SJCRH30 (cell line): ENCODE results near the gene ELOVL6. TPM values are rescaled to one million over a fixed set of nuclear protein-coding genes. Genes with fewer than 3 reads are reported as not detected.
"Not testable (repeated sequence)": the region's sequence is repeated elsewhere in the genome, so short reads cannot be mapped to it uniquely, and the experiment has no call there.

Experiments used
- DNase-seq, 2 experiments: peaks; one replicate each; pipeline ENCODE4 v3.0.0-alpha.2; 2015 to 2020
- H3K27ac ChIP-seq: fragments of 250-450 bp; sonication (Bioruptor Pico); 2 replicates; pipeline ENCODE4 v1.5.1; 2020; ENCODE audit warnings: mild to moderate bottlenecking, moderate library complexity
- H3K27me3 ChIP-seq: fragments of 250-450 bp; sonication (Bioruptor Pico); 2 replicates; pipeline ENCODE4 v1.5.1; 2020; ENCODE audit warnings: mild to moderate bottlenecking, moderate library complexity
- H3K36me3 ChIP-seq: fragments of 250-450 bp; sonication (Bioruptor Pico); 2 replicates; pipeline ENCODE4 v1.5.1; 2020; ENCODE audit warnings: mild to moderate bottlenecking, moderate library complexity
- H3K4me1 ChIP-seq: fragments of 250-450 bp; sonication (Bioruptor Pico); 2 replicates; pipeline ENCODE4 v1.5.1; 2020; ENCODE audit warnings: mild to moderate bottlenecking, moderate library complexity
- H3K4me3 ChIP-seq: fragments of 250-450 bp; sonication (Bioruptor Pico); 2 replicates; pipeline ENCODE4 v1.5.1; 2020; ENCODE audit warnings: mild to moderate bottlenecking, moderate library complexity
- H3K9me3 ChIP-seq: fragments of 250-450 bp; sonication (Bioruptor Pico); replicated peaks from 2 replicates; pipeline ENCODE4 v1.5.1; 2020; ENCODE audit warnings: mild to moderate bottlenecking, moderate library complexity
- total RNA-seq: library from RNA; depleted of rRNA; stranded (reverse); fragments of >200 nt; shearing (Covaris generic); gene quantifications from 2 replicates; pipeline ENCODE4 v1.2.3, GENCODE V29; 2014

The ELOVL6 gene
- total RNA-seq, 1 experiment from 2014 or later = 30.3 TPM

- peak overlapping the region; percentile 51 for H3K27ac ChIP-seq
Measured at GRCh38 chr4:110042545-110043517, 155.6 kb downstream of the ELOVL6 start.

GRCh38 chr4:110041735-110042134, 156.7 kb downstream of the ELOVL6 start:
- Histone ChIP-seq H3K4me1 (peaks cover 8% of the 10 kb centered on the region), H3K27me3 (no peaks in the 10 kb centered on the region), H3K36me3 (no peaks in the 10 kb centered on the region), H3K27ac (peak overlapping the region; percentile 51), H3K4me3 (no peak overlapping the region), H3K9me3 (no peaks in the 10 kb centered on the region)
- no peak for DNase-seq

More at GRCh38 chr4:110042545-110043517, 155.6 kb downstream of the ELOVL6 start:
- DNase-seq = peak; percentile 79 to 85
- Histone ChIP-seq H3K27me3 (no peaks in the 10 kb centered on the region), H3K9me3 (no peaks in the 10 kb centered on the region), H3K36me3 (no peaks in the 10 kb centered on the region), H3K4me3 (peak overlapping the region; percentile 38), H3K4me1 (peaks cover 8% of the 10 kb centered on the region)

GRCh38 chr4:110039164-110039563, 159.3 kb downstream of the ELOVL6 start:
- not testable (repeated sequence) for H3K4me3 ChIP-seq, H3K36me3 ChIP-seq, DNase-seq, H3K4me1 ChIP-seq, H3K27me3 ChIP-seq, H3K9me3 ChIP-seq, H3K27ac ChIP-seq

GRCh38 chr4:110034026-110034393, 164.4 kb downstream of the ELOVL6 start:
- no peak for DNase-seq
- Histone ChIP-seq H3K27me3 (no peaks in the 10 kb centered on the region), H3K4me1 (no peaks in the 10 kb centered on the region), H3K9me3 (no peaks in the 10 kb centered on the region), H3K4me3 (no peak overlapping the region), H3K27ac (no peak overlapping the region), H3K36me3 (no peaks in the 10 kb centered on the region)

- H3K4me3 ChIP-seq = no peak overlapping the region
- no peak overlapping the region for H3K27ac ChIP-seq
- no peak for DNase-seq
- H3K27me3 ChIP-seq = no peaks in the 10 kb centered on the region
- no peaks in the 10 kb centered on the region for H3K36me3 ChIP-seq
- H3K9me3 ChIP-seq = no peaks in the 10 kb centered on the region
- no peaks in the 10 kb centered on the region for H3K4me1 ChIP-seq
Measured at GRCh38 chr4:110033355-110034025, 164.9 kb downstream of the ELOVL6 start.

- Histone ChIP-seq H3K27ac (no peak overlapping the region), H3K4me3 (no peak overlapping the region), H3K9me3 (no peaks in the 10 kb centered on the region), H3K4me1 (no peaks in the 10 kb centered on the region), H3K27me3 (no peaks in the 10 kb centered on the region), H3K36me3 (no peaks in the 10 kb centered on the region)
- no peak for DNase-seq
Measured at GRCh38 chr4:110032603-110033002, 165.8 kb downstream of the ELOVL6 start.

GRCh38 chr4:110025718-110026117, 172.7 kb downstream of the ELOVL6 start:
- no peak overlapping the region for H3K4me3 ChIP-seq

GRCh38 chr4:110025056-110025455, 173.4 kb downstream of the ELOVL6 start:
- DNase-seq = no peak
- H3K4me1 ChIP-seq = peaks cover 9% of the 10 kb centered on the region
- H3K36me3 ChIP-seq = no peaks in the 10 kb centered on the region
- no peak overlapping the region for H3K27ac ChIP-seq
- H3K9me3 ChIP-seq = no peaks in the 10 kb centered on the region
- H3K4me3 ChIP-seq = no peak overlapping the region
- no peaks in the 10 kb centered on the region for H3K27me3 ChIP-seq

More at GRCh38 chr4:110025718-110026117, 172.7 kb downstream of the ELOVL6 start:
- peaks cover 4% of the 10 kb centered on the region for H3K4me1 ChIP-seq
- H3K27me3 ChIP-seq = no peaks in the 10 kb centered on the region
- DNase-seq = no peak
- H3K36me3 ChIP-seq = no peaks in the 10 kb centered on the region
- H3K27ac ChIP-seq = no peak overlapping the region
- H3K9me3 ChIP-seq = no peaks in the 10 kb centered on the region

GRCh38 chr4:110022457-110022856, 176.0 kb downstream of the ELOVL6 start:
- Histone ChIP-seq H3K4me1 (peaks cover 9% of the 10 kb centered on the region), H3K36me3 (no peaks in the 10 kb centered on the region), H3K27ac (no peak overlapping the region), H3K4me3 (no peak overlapping the region), H3K9me3 (no peaks in the 10 kb centered on the region), H3K27me3 (no peaks in the 10 kb centered on the region)
- no peak for DNase-seq

- DNase-seq = no peak
- Histone ChIP-seq H3K36me3 (no peaks in the 10 kb centered on the region), H3K4me1 (peaks cover 9% of the 10 kb centered on the region), H3K9me3 (0 out of 2 replicates have a peak, but pooled peaks cover 3% of the 10 kb centered on the region), H3K27ac (no peak overlapping the region), H3K27me3 (no peaks in the 10 kb centered on the region), H3K4me3 (no peak overlapping the region)
Measured at GRCh38 chr4:110020646-110021443, 177.6 kb downstream of the ELOVL6 start.

- DNase-seq = no peak
- H3K27me3 ChIP-seq = no peaks in the 10 kb centered on the region
Measured at GRCh38 chr4:110020139-110020538, 178.3 kb downstream of the ELOVL6 start.

GRCh38 chr4:110019153-110019552, 179.3 kb downstream of the ELOVL6 start:
- no peak overlapping the region for H3K4me3 ChIP-seq
- no peaks in the 10 kb centered on the region for H3K36me3 ChIP-seq
- no peak overlapping the region for H3K27ac ChIP-seq
- DNase-seq = no peak
- H3K9me3 ChIP-seq = 0 out of 2 replicates have a peak, but pooled peaks cover 3% of the 10 kb centered on the region
- H3K4me1 ChIP-seq = peaks cover 9% of the 10 kb centered on the region
- no peaks in the 10 kb centered on the region for H3K27me3 ChIP-seq

More at GRCh38 chr4:110020139-110020538, 178.3 kb downstream of the ELOVL6 start:
- H3K4me3 ChIP-seq = no peak overlapping the region
- H3K27ac ChIP-seq = no peak overlapping the region
- H3K9me3 ChIP-seq = 0 out of 2 replicates have a peak, but pooled peaks cover 3% of the 10 kb centered on the region
- no peaks in the 10 kb centered on the region for H3K36me3 ChIP-seq
- H3K4me1 ChIP-seq = peaks cover 9% of the 10 kb centered on the region

- no peak overlapping the region for H3K27ac ChIP-seq
- DNase-seq = no peak
- H3K36me3 ChIP-seq = no peaks in the 10 kb centered on the region
- H3K4me3 ChIP-seq = no peak overlapping the region
- H3K27me3 ChIP-seq = no peaks in the 10 kb centered on the region
- peaks cover 8% of the 10 kb centered on the region for H3K4me1 ChIP-seq
- H3K9me3 ChIP-seq = 0 out of 2 replicates have a peak, but pooled peaks cover 3% of the 10 kb centered on the region
Measured at GRCh38 chr4:110014233-110014632, 184.2 kb downstream of the ELOVL6 start.

GRCh38 chr4:110012917-110013316, 185.5 kb downstream of the ELOVL6 start:
- Histone ChIP-seq H3K36me3 (no peaks in the 10 kb centered on the region), H3K4me3 (no peak overlapping the region), H3K4me1 (peaks cover 21% of the 10 kb centered on the region), H3K9me3 (0 out of 2 replicates have a peak, but pooled peaks cover 3% of the 10 kb centered on the region), H3K27me3 (no peaks in the 10 kb centered on the region), H3K27ac (no peak overlapping the region)
- no peak for DNase-seq
